ENCODE results near the gene TRIM59. TPM values are rescaled to one million over a fixed set of nuclear protein-coding genes. Genes with fewer than 3 reads are reported as not detected.

TRIM59 gene
- total and polyA plus RNA-seq, 2 of the 4 experiments (the other 2 are of a cell fraction) = 8.0 to 65.4 TPM

DNA sequence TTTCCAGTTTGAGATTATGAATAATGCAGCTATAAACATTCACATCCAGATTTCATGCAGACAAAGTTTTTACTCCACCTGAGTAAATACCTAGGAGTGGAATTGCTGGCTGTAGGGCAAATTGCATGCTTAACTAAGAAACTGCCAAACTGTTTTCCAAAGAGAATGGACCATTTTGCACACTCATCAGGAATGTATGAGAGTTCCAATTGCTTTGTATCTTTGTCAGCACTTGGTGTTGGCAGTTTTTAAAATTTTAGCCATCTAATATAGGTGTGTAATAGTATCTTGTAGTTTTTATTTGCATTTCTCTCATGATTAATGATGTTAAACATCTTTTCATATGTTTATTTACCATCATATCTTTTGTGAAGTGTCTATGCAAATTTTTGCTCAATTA lies 40.6 kb upstream of the TRIM59 start:
- ChIA-PET CTCF (no interaction called here), POLR2A (ENCODE audit: unreplicated experiment) (no interaction called here)
- Histone ChIP-seq H2BK20ac (ENCODE audit: low read depth, low read length) (no peak overlapping the region), H4K5ac (ENCODE audit: low read depth, low read length) (no peak overlapping the region), H3K23ac (ENCODE audit: low read depth, low read length) (no peak overlapping the region), H2AFZ (replicated peaks; ENCODE audit: low read length, poor library complexity) (no peak overlapping the region), H3K27me3 (ENCODE audit: control insufficient read depth, insufficient read depth, low read length) (no peaks in the 10 kb centered on the region), H4K91ac (ENCODE audit: insufficient read depth, low read depth, low read length) (no peak overlapping the region), H3K18ac (ENCODE audit: low read depth, low read length) (no peak overlapping the region), H3K14ac (replicated peaks; ENCODE audit: low read depth, low read length) (no peak overlapping the region), H3K9ac (ENCODE audit: low read depth, low read length) (no peak overlapping the region), H3K79me1 (ENCODE audit: low read depth in 1 of 2, low read length in 2 of 2) (peaks cover 0 to 6% of the 10 kb centered on the region in 2 experiments; a peak in 2 of 4 replicates), H3K9me1 (ENCODE audit: insufficient read depth, low read length) (no peaks in the 10 kb centered on the region), H3K56ac (ENCODE audit: extremely low read depth, insufficient read depth, low read length) (no peak overlapping the region), H2BK5ac (ENCODE audit: low read depth, low read length, poor library complexity, severe bottlenecking) (no peak overlapping the region), H3K4ac (ENCODE audit: low read depth, low read length) (no peak overlapping the region), H2AK5ac (ENCODE audit: low read depth, low read length) (no peak overlapping the region), H3K36me3 (ENCODE audit: control insufficient read depth, insufficient read depth, low read length) (no peaks in the 10 kb centered on the region), H2AK9ac (replicated peaks; ENCODE audit: low read depth, low read length, poor library complexity) (no peak overlapping the region), H3K4me3 (ENCODE audit: insufficient read depth, low read depth, low read length) (no peak overlapping the region), H3K27ac (ENCODE audit: insufficient read depth, low read length) (no peak overlapping the region), H2BK120ac (ENCODE audit: low read depth, low read length) (no peak overlapping the region), H2BK15ac (ENCODE audit: low read depth, low read length) (no peak overlapping the region), H4K20me1 (ENCODE audit: insufficient read depth, low read length) (no peaks in the 10 kb centered on the region), H4K8ac (ENCODE audit: low read depth in 2 of 2, low read length in 2 of 2) (no peak overlapping the region), H3K4me2 (ENCODE audit: low read depth, low read length) (no peak overlapping the region), H3K4me1 (ENCODE audit: control insufficient read depth, insufficient read depth, low read length) (peaks cover 4% of the 10 kb centered on the region), H3K9me3 (ENCODE audit: control insufficient read depth, insufficient read depth, low read length) (no peaks in the 10 kb centered on the region)
- ATAC-seq (ENCODE audit: low read depth) (no peak), DNase-seq (no peak)
- intact Hi-C loops (cut with micrococcal nuclease) (no loop called here), dilution Hi-C loops (cut with HindIII; ENCODE audit: low sequenced_read_pairs, unreplicated experiment) (no loop called here), in situ Hi-C loops (cut with MboI; ENCODE audit: low sequenced_read_pairs) (no loop called here)
- TF ChIP-seq, protein P1, sequence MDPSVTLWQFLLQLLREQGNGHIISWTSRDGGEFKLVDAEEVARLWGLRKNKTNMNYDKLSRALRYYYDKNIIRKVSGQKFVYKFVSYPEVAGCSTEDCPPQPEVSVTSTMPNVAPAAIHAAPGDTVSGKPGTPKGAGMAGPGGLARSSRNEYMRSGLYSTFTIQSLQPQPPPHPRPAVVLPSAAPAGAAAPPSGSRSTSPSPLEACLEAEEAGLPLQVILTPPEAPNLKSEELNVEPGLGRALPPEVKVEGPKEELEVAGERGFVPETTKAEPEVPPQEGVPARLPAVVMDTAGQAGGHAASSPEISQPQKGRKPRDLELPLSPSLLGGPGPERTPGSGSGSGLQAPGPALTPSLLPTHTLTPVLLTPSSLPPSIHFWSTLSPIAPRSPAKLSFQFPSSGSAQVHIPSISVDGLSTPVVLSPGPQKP (IDR thresholded peaks at IDR 0.05; ENCODE audit: borderline replicate concordance, low read depth, low read length) = no peak
- 0 out of 2 replicates have a peak, but pooled peaks have one; percentile 12 for TF ChIP-seq MAFK (IDR thresholded peaks at IDR 0.05; ENCODE audit: low read depth, low read length)
- BruUV-seq (replicated peaks) = no TSS peak
